CD14-positive monocyte (primary cell): ENCODE data around the gene CNTNAP2. TPM values are rescaled to one million over a fixed set of nuclear protein-coding genes. Genes with fewer than 3 reads are reported as not detected.
"Not testable (repeated sequence)": the region's sequence is repeated elsewhere in the genome, so short reads cannot be mapped to it uniquely, and the experiment has no call there.

Experiments
- DNase-seq, 3 donors: peaks; one replicate each; pipeline ENCODE4 v3.0.0-alpha.2; 2011 to 2022
- H2AFZ ChIP-seq: 2 replicates; pipeline ENCODE4 v1.6.0; 2012; ENCODE audit warnings: mild to moderate bottlenecking, low read depth, low read length, inconsistent platforms; ENCODE audit not compliant: insufficient read depth, poor library complexity, severe bottlenecking
- H3K27ac ChIP-seq, 2 donors: 1 replicate in 1 of 2; 2 replicates in 1 of 2; pipeline ENCODE4 v1.5.1; 2012 to 2013; ENCODE audit warnings: low read length in 2 of 2, control low read depth in 1 of 2, inconsistent platforms in 1 of 2, low read depth in 1 of 2, mild to moderate bottlenecking in 1 of 2
- H3K27me3 ChIP-seq, 2 donors: one replicate each; pipeline versions ENCODE4 v1.6.0 to v1.6.1; 2011 to 2013; ENCODE audit warnings: low read length in 2 of 2; ENCODE audit not compliant: control insufficient read depth in 2 of 2, insufficient read depth in 2 of 2
- H3K36me3 ChIP-seq, 2 donors: replicated peaks in 1 of 2; 1 replicate in 1 of 2; 2 replicates in 1 of 2; pipeline versions ENCODE4 v1.5.1 to v1.6.1; 2012 to 2013; ENCODE audit warnings: low read length in 2 of 2, control low read depth in 1 of 2, inconsistent platforms in 1 of 2, mild to moderate bottlenecking in 1 of 2; ENCODE audit not compliant: insufficient read depth in 2 of 2, control insufficient read depth in 1 of 2
- H3K4me1 ChIP-seq, 2 donors: 1 replicate in 1 of 2; 2 replicates in 1 of 2; pipeline versions ENCODE4 v1.5.1 to v1.6.1; 2012 to 2013; ENCODE audit warnings: low read length in 2 of 2, control low read depth in 1 of 2, inconsistent platforms in 1 of 2, mild to moderate bottlenecking in 1 of 2, moderate library complexity in 1 of 2; ENCODE audit not compliant: insufficient read depth in 2 of 2, control insufficient read depth in 1 of 2
- H3K4me2 ChIP-seq: replicated peaks from 2 replicates; pipeline ENCODE3; 2012; ENCODE audit warnings: low read length, moderate library complexity, mild to moderate bottlenecking; ENCODE audit not compliant: poor library complexity, severe bottlenecking; ENCODE audit errors: extremely low read depth
- H3K4me3 ChIP-seq, 3 experiments: fragments of 200-600 bp in 1 of 3; sonication (generic) in 1 of 3; replicated peaks in 1 of 3; 1 replicate in 2 of 3; 2 replicates in 1 of 3; pipeline ENCODE4 v1.5.1; 2011 to 2013; ENCODE audit warnings: low read length in 3 of 3, mild to moderate bottlenecking in 3 of 3, control low read depth in 2 of 3, low read depth in 2 of 3, inconsistent platforms in 1 of 3, moderate library complexity in 1 of 3
- H3K79me2 ChIP-seq: 2 replicates; pipeline ENCODE4 v1.6.0; 2012; ENCODE audit warnings: mild to moderate bottlenecking, control low read depth, inconsistent platforms, low read length, moderate library complexity; ENCODE audit not compliant: insufficient read depth
- H3K9ac ChIP-seq: 2 replicates; pipeline ENCODE4 v1.6.0; 2017; ENCODE audit warnings: low read length, mild to moderate bottlenecking; ENCODE audit not compliant: insufficient read depth, poor library complexity, severe bottlenecking
- H3K9me3 ChIP-seq, 2 donors: replicated peaks in 1 of 2; 1 replicate in 1 of 2; 2 replicates in 1 of 2; pipeline versions ENCODE4 v1.5.1 to v1.6.1; 2012 to 2013; ENCODE audit warnings: low read length in 2 of 2, control low read depth in 1 of 2; ENCODE audit not compliant: control insufficient read depth in 1 of 2, insufficient read depth in 1 of 2
- H4K20me1 ChIP-seq: 2 replicates; pipeline ENCODE4 v1.6.0; 2012; ENCODE audit warnings: mild to moderate bottlenecking, low read length, control low read depth, moderate library complexity; ENCODE audit not compliant: insufficient read depth
- H3K27ac Mint-ChIP-seq, 7 donors: one replicate each; pipeline ENCODE4 v1.8.0; 2020; ENCODE audit warnings: mild to moderate bottlenecking in 7 of 7, mixed read lengths in 7 of 7, moderate library complexity in 6 of 7, inconsistent platforms in 2 of 7
- H3K27me3 Mint-ChIP-seq, 3 donors: one replicate each; pipeline ENCODE4 v1.8.0; 2021 to 2022; ENCODE audit warnings: low read depth in 3 of 3, mild to moderate bottlenecking in 3 of 3, mixed read lengths in 3 of 3, moderate library complexity in 3 of 3, inconsistent platforms in 1 of 3
- H3K36me3 Mint-ChIP-seq, 2 donors: one replicate each; pipeline ENCODE4 v1.8.0; 2020; ENCODE audit warnings: mixed read lengths in 2 of 2, inconsistent platforms in 1 of 2, mild to moderate bottlenecking in 1 of 2
- H3K4me1 Mint-ChIP-seq: one replicate; pipeline ENCODE4 v1.8.0; 2020; ENCODE audit warnings: mild to moderate bottlenecking, mixed read lengths
- H3K4me3 Mint-ChIP-seq, 2 donors: one replicate each; pipeline ENCODE4 v1.8.0; 2020; ENCODE audit warnings: mild to moderate bottlenecking in 2 of 2, mixed read lengths in 2 of 2, moderate library complexity in 1 of 2
- H3K9me3 Mint-ChIP-seq, 7 donors: one replicate each; pipeline ENCODE4 v1.8.0; 2020 to 2022; ENCODE audit warnings: mixed read lengths in 7 of 7, mild to moderate bottlenecking in 6 of 7, moderate library complexity in 6 of 7, inconsistent platforms in 2 of 7
- CTCF ChIP-seq: fragments of 200-600 bp; IDR thresholded peaks from one replicate; pipeline ENCODE4 v1.8.0; 2022; ENCODE audit warnings: antibody characterized with exemption, mild to moderate bottlenecking
- WGBS: methylation state at CpG from one replicate; pipeline ENCODE4 v1.1.5; 2013; ENCODE audit warnings: missing lambda C conversion rate; ENCODE audit not compliant: insufficient coverage; 5-methylcytosine and 5-hydroxymethylcytosine counted together
- intact Hi-C, 2 donors: fragments of 100-400 bp; cut with micrococcal nuclease; formaldehyde crosslinking; loops; one replicate each; pipeline versions ENCODE4 v1.15.0 to v1.15.1; 2023
- polyA plus RNA-seq, 3 donors: library from polyadenylated mRNA; depleted of rRNA in 1 of 3; unstranded in 2 of 3; stranded (reverse) in 1 of 3; fragments of 300-500 nt in 2 of 3; fragments of >200 nt in 1 of 3; fragmentation: Illumina TruSeq in 2 of 3; gene quantifications; 1 replicate in 2 of 3; 2 replicates in 1 of 3; pipeline ENCODE4 v1.2.3, GENCODE V29; 2012 to 2021

The CNTNAP2 gene
- polyA plus RNA-seq, 3 donors: 0.01 TPM; not detected in 2

DNA sequence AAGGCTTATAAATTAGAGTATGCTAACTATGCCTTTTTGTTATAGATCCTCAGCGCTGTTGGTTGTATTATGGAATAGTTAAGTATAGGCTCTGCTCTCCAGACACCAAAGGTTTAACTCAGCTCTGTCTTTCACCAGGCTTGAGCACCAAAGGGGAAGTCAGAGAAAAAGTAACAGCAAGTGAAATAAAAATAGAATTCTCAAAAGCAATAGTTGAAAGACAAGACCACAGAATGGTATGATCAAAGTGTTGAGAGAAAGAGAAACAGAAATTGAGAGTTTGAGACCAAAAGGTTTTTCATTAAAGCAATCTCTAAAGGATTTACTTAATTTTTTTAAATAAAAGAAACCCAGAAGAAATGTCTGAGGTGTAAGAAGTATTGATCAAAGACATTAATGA is 1944.1 kb downstream of the CNTNAP2 start:
- Mint-ChIP-seq H3K4me3 (no peak overlapping the region), H3K27ac (no peak overlapping the region), H3K27me3 (peaks cover 0 to 2% (median 0%) of the 10 kb centered on the region in 3 donors), H3K4me1 (no peaks in the 10 kb centered on the region), H3K9me3 (peaks cover 0 to 6% (median 0%) of the 10 kb centered on the region in 7 donors), H3K36me3 (no peaks in the 10 kb centered on the region)
- intact Hi-C loops: no loop called here
- Histone ChIP-seq H3K27ac (no peak overlapping the region), H3K9ac (no peak overlapping the region), H3K4me3 (no peak overlapping the region), H3K27me3 (no peaks in the 10 kb centered on the region), H3K9me3 (no peaks in the 10 kb centered on the region), H3K4me2 (no peak overlapping the region), H3K4me1 (no peaks in the 10 kb centered on the region), H3K79me2 (no peaks in the 10 kb centered on the region), H3K36me3 (no peaks in the 10 kb centered on the region), H4K20me1 (no peaks in the 10 kb centered on the region), H2AFZ (no peak overlapping the region)
- no peak for TF ChIP-seq CTCF
- WGBS: no CpG with 5 or more reads among the region's 1 CpG
- no peak for DNase-seq

- H3K27me3 Mint-ChIP-seq, H3K9ac ChIP-seq, H2AFZ ChIP-seq, intact Hi-C loops, H4K20me1 ChIP-seq, H3K4me3 Mint-ChIP-seq, H3K27ac ChIP-seq, H3K36me3 ChIP-seq, H3K27me3 ChIP-seq, H3K4me1 ChIP-seq, H3K9me3 ChIP-seq, H3K27ac Mint-ChIP-seq, H3K4me2 ChIP-seq, H3K4me1 Mint-ChIP-seq, H3K4me3 ChIP-seq, H3K9me3 Mint-ChIP-seq, H3K79me2 ChIP-seq, H3K36me3 Mint-ChIP-seq, DNase-seq: not testable (repeated sequence)
- no CpG with 5 or more reads among the region's 4 CpGs for WGBS
These were observed 1961.5 kb downstream of the CNTNAP2 start for GRCh38 chr7:148078111-148078510.
